Heart left ventricle (tissue), 16 donors: ENCODE results near the gene INTU. TPM values are rescaled to one million over a fixed set of nuclear protein-coding genes. Genes with fewer than 3 reads are reported as not detected.

Experiments used
- ATAC-seq, 4 donors: fragments of 200-7000 bp; cut with Tn5 transposase; one replicate each; pipeline ENCODE4 v1.9.1; 2020 to 2022; ENCODE audit warnings: moderate library complexity in 4 of 4, mild to moderate bottlenecking in 3 of 4, moderate number of reproducible peaks in 1 of 4
- DNase-seq, 5 donors: peaks; one replicate each; pipeline ENCODE4 v3.0.0-alpha.2; 2020
- H3K27ac ChIP-seq, 12 donors: fragments of 200-600 bp; sonication (generic) in 4 of 12; one replicate each; pipeline versions ENCODE4 v1.5.0 to v1.8.0; 2016 to 2022; ENCODE audit warnings: mild to moderate bottlenecking in 2 of 12
- H3K27me3 ChIP-seq, 9 donors: fragments of 200-600 bp; sonication (generic) in 2 of 9; one replicate each; pipeline versions ENCODE4 v1.5.1 to v1.8.0; 2016 to 2022; ENCODE audit warnings: mild to moderate bottlenecking in 3 of 9
- H3K36me3 ChIP-seq, 9 donors: fragments of 200-600 bp; sonication (generic) in 2 of 9; one replicate each; pipeline versions ENCODE4 v1.5.0 to v1.8.0; 2018 to 2022; ENCODE audit warnings: mild to moderate bottlenecking in 2 of 9
- H3K4me1 ChIP-seq, 12 donors: fragments of 200-600 bp; sonication (generic) in 4 of 12; one replicate each; pipeline versions ENCODE4 v1.5.0 to v1.8.0; 2016 to 2022; ENCODE audit warnings: mild to moderate bottlenecking in 3 of 12
- H3K4me3 ChIP-seq, 12 donors: fragments of 200-600 bp; sonication (generic) in 4 of 12; one replicate each; pipeline versions ENCODE4 v1.5.0 to v1.8.0; 2017 to 2022; ENCODE audit warnings: mild to moderate bottlenecking in 9 of 12, moderate library complexity in 4 of 12
- H3K9me3 ChIP-seq, 12 donors: fragments of 200-600 bp; sonication (generic) in 4 of 12; one replicate each; pipeline versions ENCODE4 v1.5.0 to v1.8.0; 2016 to 2022; ENCODE audit warnings: mild to moderate bottlenecking in 1 of 12
- CTCF ChIP-seq, 12 donors: fragments of 200-600 bp; sonication (generic) in 4 of 12; IDR thresholded peaks; one replicate each; pipeline versions ENCODE4 v1.5.0 to v1.8.0; 2018 to 2022; ENCODE audit warnings: antibody characterized with exemption in 12 of 12, mild to moderate bottlenecking in 5 of 12
- POLR2A ChIP-seq, 2 donors: fragments of 450-650 bp; IDR thresholded peaks; one replicate each; pipeline ENCODE4 v1.6.1; 2017; ENCODE audit warnings: antibody characterized with exemption in 2 of 2, mild to moderate bottlenecking in 2 of 2, moderate library complexity in 2 of 2
- WGBS, 4 donors: extraction: QIAGEN DNeasy Blood & Tissue Kit in 2 of 4; methylation state at CpG; one replicate each; pipeline versions ENCODE4 v1.1.5 to v1.1.7; 2013 to 2018; 5-methylcytosine and 5-hydroxymethylcytosine counted together
- intact Hi-C, 10 donors: fragments of 100-400 bp; cut with DNase I; formaldehyde crosslinking; loops; one replicate each; pipeline versions ENCODE4 v1.11.1 to v1.14.2; 2022
- polyA plus RNA-seq, 2 donors: library from polyadenylated mRNA; stranded (reverse); fragments of 200-250 nt; gene quantifications; one replicate each; pipeline ENCODE4 v1.2.3, GENCODE V29; 2013
- total RNA-seq, 9 donors: library from RNA; depleted of rRNA in 2 of 9; stranded (reverse); fragments of >200 nt in 2 of 9; fragmentation: NEBNext Ultra II Directional in 3 of 9; extraction: Animal tissue kit (Norgen Biotek cat#: 25700) in 3 of 9; gene quantifications; one replicate each; pipeline versions ENCODE4 v1.1.0 to v1.2.4, GENCODE V29; 2016 to 2023
- donor health status: ischemic (EF 13 %, LVEDD 7.1; RV severe dilation, severe dysfunction).
- donor health status: healthy with polysubstance abuse.
- donor health status: DM: no; HTN: yes; CAD: no.
- donor health status: DM: no; HTN: no; CAD: no.
- donor health status: ischemic (EF 25% LVEDD 6.9; RV normal size, moderate dysfunction).
- donor health status: ischemic (EF 25% LVEDD 5.7; RV mildly dilated, moderate dysfunction).
- donor health status: healthy.
- donor health status: DM: yes; HTN: yes; CAD: no.
- donor health status: ischemic (EF 35%, LVEDD 5.7; RV mildly dilated, moderate dysfunction).
- donor health status: nonischemic (EF 11% LVEDD 7.7; RV severe dilation, severe dysfunction).
- donor health status: DM: yes; HTN: yes; CAD: no.
- donor health status: PGD.
- donor health status: ischemic (EF 29% LVEDD 5.4; RV normal size, mild dysfunction).
- donor health status: nonischemic (EF 23%, LVEDD 6.1; RV moderate dilation, normal function).

Gene INTU
- total and polyA plus RNA-seq, 11 donors: 1.6 to 7.6 (median 3.7) TPM

DNA sequence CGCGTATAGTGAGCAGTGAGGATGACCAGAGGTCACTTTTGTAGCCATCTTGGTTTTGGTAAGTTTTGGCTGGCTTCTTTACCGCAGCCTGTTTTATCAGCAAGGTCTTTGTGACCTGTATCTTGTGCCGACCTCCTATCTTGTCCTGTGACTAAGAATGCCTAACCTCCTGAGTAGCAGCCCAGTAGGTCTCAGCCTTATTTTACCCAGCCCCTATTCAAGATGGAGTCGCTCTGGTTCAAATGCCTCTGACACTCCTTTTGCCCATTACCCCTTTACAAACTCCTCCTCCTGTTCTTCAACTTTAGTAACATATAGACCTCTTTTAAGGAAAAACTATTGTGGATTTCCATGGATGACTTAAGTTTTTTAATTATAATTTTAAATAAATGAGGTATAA, 2.6 kb upstream of the INTU start:
- ATAC-seq (no peak), DNase-seq (no peak)
- TF ChIP-seq POLR2A (IDR thresholded peaks at IDR 0.05) (no peak), CTCF (IDR thresholded peaks at IDR 0.05) (no peak)
- H3K4me1 ChIP-seq: peaks cover 0 to 18% (median 6%) of the 10 kb centered on the region in 12 donors
- no peak overlapping the region for H3K4me3 ChIP-seq
- intact Hi-C loops: no loop called here
- no peaks in the 10 kb centered on the region for H3K36me3 ChIP-seq
- H3K27me3 ChIP-seq: peaks cover 0 to 13% (median 0%) of the 10 kb centered on the region in 9 donors
- H3K9me3 ChIP-seq: no peaks in the 10 kb centered on the region
- WGBS, 4 donors: 81 to 86% (median 85%) methylated on average over 5 of the region's 5 CpGs
- H3K27ac ChIP-seq: no peak overlapping the region

- 54 to 71% (median 65%) methylated on average over 2 of the region's 2 CpGs for WGBS, 4 donors
- peaks cover 0 to 18% (median 6%) of the 10 kb centered on the region in 12 donors for H3K4me1 ChIP-seq
- H3K36me3 ChIP-seq: no peaks in the 10 kb centered on the region
- no peak overlapping the region for H3K4me3 ChIP-seq
- intact Hi-C loops: no loop called here
- H3K27ac ChIP-seq: no peak overlapping the region
- ATAC-seq: no peak
- peaks cover 0 to 8% (median 0%) of the 10 kb centered on the region in 9 donors for H3K27me3 ChIP-seq
- TF ChIP-seq POLR2A (IDR thresholded peaks at IDR 0.05): no peak
- no peak for TF ChIP-seq CTCF (IDR thresholded peaks at IDR 0.05)
- no peak for DNase-seq
- H3K9me3 ChIP-seq: no peaks in the 10 kb centered on the region
Measured at GRCh38 chr4:127631420-127631819, 1.3 kb upstream of the INTU start.

DNA sequence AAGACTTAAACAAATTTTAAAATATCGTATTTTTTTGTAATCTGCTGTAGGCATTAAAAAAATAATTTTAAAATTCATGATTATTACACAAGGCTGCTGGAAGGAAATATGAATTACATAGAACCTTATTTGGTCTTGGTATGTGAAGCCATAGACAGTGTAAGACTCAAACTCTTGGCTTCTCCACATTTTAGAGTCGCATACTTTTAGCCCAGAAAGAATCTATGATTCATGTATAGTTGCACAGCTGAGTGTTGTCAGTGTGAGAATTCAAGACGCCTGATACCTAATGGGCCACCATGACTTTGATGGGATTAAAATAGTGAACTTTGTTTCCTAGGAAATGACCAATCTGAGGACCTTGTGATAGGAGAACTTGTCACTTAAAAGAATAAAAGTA, 1.4 kb downstream of the INTU start:
- ATAC-seq: no peak
- intact Hi-C loops: no loop called here

GRCh38 chr4:127641524-127641923, 8.8 kb downstream of the INTU start:
- Histone ChIP-seq H3K4me1 (peaks cover 0 to 16% (median 0%) of the 10 kb centered on the region in 12 donors), H3K27me3 (no peaks in the 10 kb centered on the region), H3K36me3 (peaks cover 0 to 19% (median 7%) of the 10 kb centered on the region in 9 donors), H3K9me3 (no peaks in the 10 kb centered on the region), H3K4me3 (no peak overlapping the region), H3K27ac (no peak overlapping the region)
- 77 to 83% (median 80%) methylated on average over 4 of the region's 4 CpGs for WGBS, 4 donors
- ATAC-seq (no peak), DNase-seq (no peak)
- intact Hi-C loops: no loop called here
- no peak for TF ChIP-seq POLR2A (IDR thresholded peaks at IDR 0.05)
- no peak for TF ChIP-seq CTCF (IDR thresholded peaks at IDR 0.05)

More for the DNA sequence above, 1.4 kb downstream of the INTU start:
- DNase-seq: no peak
- Histone ChIP-seq H3K36me3 (no peaks in the 10 kb centered on the region), H3K27me3 (no peaks in the 10 kb centered on the region), H3K4me3 (no peak overlapping the region), H3K4me1 (peaks cover 0 to 18% (median 6%) of the 10 kb centered on the region in 12 donors), H3K27ac (no peak overlapping the region), H3K9me3 (no peaks in the 10 kb centered on the region)
- TF ChIP-seq CTCF (IDR thresholded peaks at IDR 0.05) (no peak), POLR2A (IDR thresholded peaks at IDR 0.05) (no peak)
- WGBS, 4 donors: 80 to 87% (median 82%) methylated on average over 3 of the region's 3 CpGs
